ENCODE measurements around the gene DNASE2B.

- TF ChIP-seq, protein P1, sequence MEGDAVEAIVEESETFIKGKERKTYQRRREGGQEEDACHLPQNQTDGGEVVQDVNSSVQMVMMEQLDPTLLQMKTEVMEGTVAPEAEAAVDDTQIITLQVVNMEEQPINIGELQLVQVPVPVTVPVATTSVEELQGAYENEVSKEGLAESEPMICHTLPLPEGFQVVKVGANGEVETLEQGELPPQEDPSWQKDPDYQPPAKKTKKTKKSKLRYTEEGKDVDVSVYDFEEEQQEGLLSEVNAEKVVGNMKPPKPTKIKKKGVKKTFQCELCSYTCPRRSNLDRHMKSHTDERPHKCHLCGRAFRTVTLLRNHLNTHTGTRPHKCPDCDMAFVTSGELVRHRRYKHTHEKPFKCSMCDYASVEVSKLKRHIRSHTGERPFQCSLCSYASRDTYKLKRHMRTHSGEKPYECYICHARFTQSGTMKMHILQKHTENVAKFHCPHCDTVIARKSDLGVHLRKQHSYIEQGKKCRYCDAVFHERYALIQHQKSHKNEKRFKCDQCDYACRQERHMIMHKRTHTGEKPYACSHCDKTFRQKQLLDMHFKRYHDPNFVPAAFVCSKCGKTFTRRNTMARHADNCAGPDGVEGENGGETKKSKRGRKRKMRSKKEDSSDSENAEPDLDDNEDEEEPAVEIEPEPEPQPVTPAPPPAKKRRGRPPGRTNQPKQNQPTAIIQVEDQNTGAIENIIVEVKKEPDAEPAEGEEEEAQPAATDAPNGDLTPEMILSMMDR (IDR thresholded peaks at IDR 0.05): no peak
- TF ChIP-seq POLR2A (IDR thresholded peaks at IDR 0.05) (no peak), EP300 (IDR thresholded peaks at IDR 0.05) (no peak)
These were observed 36.5 kb upstream of the DNASE2B start for GRCh38 chr1:84361796-84362195.

Data from ovary (tissue), 3 donors.